Measurements from ENCODE around the gene NKX2-2.

NKX2-2 gene

DNA sequence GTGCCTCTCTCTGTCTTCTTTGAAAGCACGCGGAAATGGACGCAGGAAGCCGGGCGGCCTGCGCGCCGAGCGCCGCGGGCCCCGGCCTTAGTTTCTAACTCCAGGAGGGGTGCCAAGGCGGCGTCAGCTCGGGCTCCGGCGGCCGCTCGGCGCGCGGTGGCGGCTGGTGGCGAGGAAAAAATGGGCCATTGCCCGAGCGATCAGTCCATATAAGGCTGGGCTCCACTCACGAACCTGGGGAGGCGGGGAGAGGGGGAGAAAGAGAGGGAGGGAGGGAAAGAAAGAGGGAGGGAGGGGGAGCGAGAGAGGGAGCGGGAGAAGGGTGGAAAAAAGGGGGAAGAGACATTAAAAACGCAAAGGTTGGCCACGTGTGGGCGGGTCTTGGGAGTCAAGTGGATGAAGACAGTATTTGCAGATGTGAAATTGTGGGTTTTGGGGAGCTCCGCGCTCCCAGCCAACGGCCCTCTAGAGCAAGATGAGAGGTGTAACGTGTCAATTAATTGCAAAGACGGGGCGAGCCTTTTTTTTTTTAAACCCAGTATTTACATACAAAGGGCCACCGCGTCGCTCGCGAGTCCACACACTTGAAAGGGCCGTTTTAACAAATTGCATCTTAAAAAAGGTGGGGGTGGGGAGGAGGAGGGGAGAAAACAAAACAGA, at the start of gene NKX2-2:
TSS of gene NKX2-2 (minus strand) at position 184 of the 660 bp plus-strand sequence. CDS start 395 bp downstream, outside the sequence.
- no peak for DNase-seq (ENCODE audit: low read depth)
- TF ChIP-seq CTCF (IDR thresholded peaks at IDR 0.05; ENCODE audit: low read length, missing control alignments), result no peak
- H3K4me3 ChIP-seq (replicated peaks; ENCODE audit: low read depth, low read length), result no peak within 1 kb of the TSS

GRCh38 chr20:21562656-21563055, 48.8 kb upstream of the NKX2-2 start:
- no peak overlapping the region for H3K4me3 ChIP-seq (replicated peaks; ENCODE audit: low read depth, low read length)
- TF ChIP-seq CTCF (IDR thresholded peaks at IDR 0.05; ENCODE audit: low read length, missing control alignments), result no peak
- no peak for DNase-seq (ENCODE audit: low read depth)

DNA sequence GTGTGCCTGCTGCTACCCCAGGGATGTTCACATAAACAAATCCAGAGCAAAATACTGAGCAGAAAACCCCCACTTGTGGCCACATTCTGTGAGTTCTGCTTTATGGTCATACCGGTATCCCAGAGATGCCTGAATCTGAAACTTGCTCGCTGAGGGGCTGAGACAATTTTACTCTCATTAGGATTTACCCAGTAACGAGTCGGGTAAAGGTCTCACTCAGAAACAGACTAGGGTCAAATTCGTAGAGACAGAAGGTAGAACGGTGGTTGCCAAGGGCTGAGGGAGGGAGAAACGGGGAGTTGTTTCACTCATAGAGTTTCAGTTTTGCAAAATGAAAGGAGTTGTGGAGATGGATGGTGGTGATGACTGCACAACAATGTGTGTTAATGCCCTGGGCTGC, 45.4 kb upstream of the NKX2-2 start:
- no peak for TF ChIP-seq CTCF (IDR thresholded peaks at IDR 0.05; ENCODE audit: low read length, missing control alignments)
- H3K4me3 ChIP-seq (replicated peaks; ENCODE audit: low read depth, low read length), result no peak overlapping the region
- no peak for DNase-seq (ENCODE audit: low read depth)

DNA sequence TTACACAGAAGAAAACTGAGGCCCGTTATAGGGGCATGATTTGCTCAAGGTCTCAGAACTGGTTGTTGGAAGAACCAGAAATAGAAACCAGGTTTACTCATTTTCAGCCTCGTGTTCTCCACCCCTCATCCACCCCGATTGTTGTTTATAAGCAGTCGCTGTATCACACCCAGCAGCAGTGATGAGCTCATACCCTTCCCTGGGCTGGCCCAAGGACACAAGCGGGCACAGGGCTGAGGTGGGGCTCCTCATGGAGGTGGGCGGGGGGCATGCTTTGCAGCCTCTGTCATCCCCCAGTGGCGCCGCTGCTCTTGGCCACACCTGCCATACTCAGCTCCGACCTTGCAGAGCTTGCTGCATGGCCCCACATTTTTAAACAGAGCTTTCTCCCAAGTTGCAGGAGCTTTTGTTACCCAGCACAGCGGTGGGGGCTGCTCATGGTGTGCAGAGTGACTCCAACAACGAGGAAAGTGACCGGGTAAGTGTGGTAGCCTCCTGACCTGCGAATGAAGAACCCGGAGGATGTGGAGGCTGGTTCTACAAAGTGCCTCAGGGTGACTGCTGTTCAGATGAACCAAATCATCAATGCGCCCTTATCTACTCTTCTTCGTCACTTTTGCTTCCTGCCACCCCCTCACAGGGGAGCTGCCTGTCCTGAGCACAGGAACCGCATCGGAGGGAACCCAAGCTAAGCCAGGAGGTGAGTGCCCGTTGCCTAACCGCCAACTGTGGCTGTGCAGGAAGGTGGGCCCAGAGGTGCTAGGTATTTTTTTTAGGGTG, 43.6 kb upstream of the NKX2-2 start:
- no peak overlapping the region for H3K4me3 ChIP-seq (replicated peaks; ENCODE audit: low read depth, low read length)
- no peak for DNase-seq (ENCODE audit: low read depth)
- TF ChIP-seq CTCF (IDR thresholded peaks at IDR 0.05; ENCODE audit: low read length, missing control alignments), result no peak

- no peak for DNase-seq (ENCODE audit: low read depth)
- no peak for TF ChIP-seq CTCF (IDR thresholded peaks at IDR 0.05; ENCODE audit: low read length, missing control alignments)
- H3K4me3 ChIP-seq (replicated peaks; ENCODE audit: low read depth, low read length), result no peak overlapping the region
Measured at GRCh38 chr20:21556398-21556797, 42.5 kb upstream of the NKX2-2 start.

DNA sequence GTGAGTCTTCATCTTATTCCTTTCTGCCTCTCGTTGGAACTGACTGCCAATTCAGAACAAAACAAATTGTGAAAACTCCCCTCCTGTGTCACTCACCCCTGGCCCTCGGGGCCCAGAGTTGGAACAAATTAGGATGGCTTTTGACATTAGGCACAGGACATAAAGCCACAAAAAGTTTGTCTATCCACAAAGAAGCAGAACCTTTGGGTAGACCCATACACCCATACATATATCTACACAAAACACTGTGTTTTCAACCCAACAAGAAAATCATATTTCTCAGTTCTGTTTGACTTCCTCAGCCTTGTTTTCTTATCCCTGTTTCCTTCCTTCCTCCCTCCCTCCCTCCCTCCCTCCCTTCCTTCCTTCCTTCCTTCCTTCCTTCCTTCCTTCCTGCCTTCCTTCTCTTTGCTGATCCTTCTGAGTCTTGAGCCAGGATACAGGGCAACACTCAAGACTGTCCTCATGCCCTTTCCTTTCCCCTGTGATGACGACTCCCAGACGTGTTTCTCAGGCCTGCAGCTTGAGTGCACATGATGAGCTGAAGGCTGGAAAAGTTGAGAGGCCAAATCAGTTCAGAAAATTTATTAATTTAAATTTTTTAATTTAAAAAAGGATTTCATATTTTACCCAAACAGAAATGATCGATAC, 41.7 kb upstream of the NKX2-2 start:
- TF ChIP-seq CTCF (IDR thresholded peaks at IDR 0.05; ENCODE audit: low read length, missing control alignments), result no peak
- H3K4me3 ChIP-seq (replicated peaks; ENCODE audit: low read depth, low read length), result no peak overlapping the region
- DNase-seq (ENCODE audit: low read depth), result no peak

Data from fibroblast of pulmonary artery (primary cell).